Measurements from ENCODE around the gene REEP5.

DNA sequence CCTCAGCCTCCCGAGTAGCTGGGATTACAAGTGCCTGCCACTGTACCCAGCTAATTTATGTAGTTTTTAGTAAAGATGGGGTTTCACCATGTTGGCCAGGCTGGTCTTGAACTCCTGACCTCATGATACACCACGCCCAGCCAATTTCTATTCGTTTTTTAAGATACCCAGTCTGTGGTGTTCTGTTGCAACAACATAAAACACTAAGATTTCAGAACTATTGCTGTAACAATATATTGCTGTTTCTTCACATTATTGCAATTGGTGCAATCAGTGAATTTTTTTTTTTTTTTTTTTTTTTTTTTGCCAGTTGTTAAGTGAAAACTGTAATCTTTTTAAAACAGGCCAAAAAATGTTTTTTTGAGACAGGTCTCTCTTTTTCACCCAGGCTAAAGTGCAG, 51.1 kb downstream of the REEP5 start:
- TF ChIP-seq CTCF (IDR thresholded peaks at IDR 0.05) = no peak
- no peak for TF ChIP-seq POLR2AphosphoS5 (IDR thresholded peaks at IDR 0.05)
- no peak for TF ChIP-seq EP300 (IDR thresholded peaks at IDR 0.05)
- no peak for TF ChIP-seq POLR2A (IDR thresholded peaks at IDR 0.05)

Data from stomach (tissue), 4 donors.